GM19438 (cell line): ENCODE measurements around the gene HOXD13.

ENCODE experiments used
- ATAC-seq: cut with Tn5 transposase; IDR thresholded peaks from one replicate; pipeline ENCODE4 v1.9.1; 2021; ENCODE audit warnings: low read depth; ENCODE audit not compliant: unreplicated experiment

Gene HOXD13

GRCh38 chr2:176130147-176130956, 37.8 kb downstream of the HOXD13 start:
- ATAC-seq, result no peak

DNA sequence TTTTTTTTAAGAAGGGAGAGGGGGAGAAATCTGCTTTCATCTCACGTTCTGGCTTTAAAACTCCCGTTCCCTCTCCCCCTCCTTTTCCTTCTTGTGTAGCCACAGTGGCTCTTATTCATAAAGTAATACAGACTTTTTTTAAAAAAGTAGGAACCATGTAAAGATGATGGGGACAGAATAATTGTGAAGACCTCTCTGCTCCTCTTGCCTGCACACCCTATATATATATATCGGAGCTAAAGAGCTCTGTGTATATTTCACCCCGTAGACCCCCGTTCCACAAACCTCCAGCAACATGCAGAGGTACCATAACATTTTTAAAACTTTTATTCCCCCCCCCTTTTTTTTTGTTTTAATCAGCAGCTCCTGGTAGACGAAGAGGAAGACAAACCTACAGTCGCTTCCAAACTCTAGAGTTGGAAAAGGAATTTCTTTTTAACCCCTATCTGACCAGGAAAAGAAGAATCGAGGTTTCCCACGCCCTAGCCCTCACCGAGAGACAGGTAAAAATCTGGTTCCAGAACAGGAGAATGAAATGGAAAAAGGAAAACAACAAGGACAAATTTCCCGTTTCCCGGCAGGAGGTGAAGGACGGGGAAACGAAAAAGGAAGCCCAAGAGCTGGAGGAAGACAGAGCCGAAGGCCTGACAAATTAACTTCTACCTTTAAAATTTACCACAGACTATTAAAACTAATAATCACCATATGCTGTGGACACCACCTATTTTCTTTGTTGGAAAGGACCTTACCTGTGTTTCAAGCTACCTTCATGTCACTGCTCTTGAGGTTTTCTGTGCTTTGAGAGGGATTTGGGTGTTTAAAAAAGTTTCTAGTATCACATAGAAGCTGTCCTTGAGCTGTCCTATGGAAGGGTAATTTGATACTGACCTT, 38.7 kb downstream of the HOXD13 start:
- no peak for ATAC-seq

- ATAC-seq, result no peak
These were observed 39.3 kb downstream of the HOXD13 start for GRCh38 chr2:176131848-176132158.

DNA sequence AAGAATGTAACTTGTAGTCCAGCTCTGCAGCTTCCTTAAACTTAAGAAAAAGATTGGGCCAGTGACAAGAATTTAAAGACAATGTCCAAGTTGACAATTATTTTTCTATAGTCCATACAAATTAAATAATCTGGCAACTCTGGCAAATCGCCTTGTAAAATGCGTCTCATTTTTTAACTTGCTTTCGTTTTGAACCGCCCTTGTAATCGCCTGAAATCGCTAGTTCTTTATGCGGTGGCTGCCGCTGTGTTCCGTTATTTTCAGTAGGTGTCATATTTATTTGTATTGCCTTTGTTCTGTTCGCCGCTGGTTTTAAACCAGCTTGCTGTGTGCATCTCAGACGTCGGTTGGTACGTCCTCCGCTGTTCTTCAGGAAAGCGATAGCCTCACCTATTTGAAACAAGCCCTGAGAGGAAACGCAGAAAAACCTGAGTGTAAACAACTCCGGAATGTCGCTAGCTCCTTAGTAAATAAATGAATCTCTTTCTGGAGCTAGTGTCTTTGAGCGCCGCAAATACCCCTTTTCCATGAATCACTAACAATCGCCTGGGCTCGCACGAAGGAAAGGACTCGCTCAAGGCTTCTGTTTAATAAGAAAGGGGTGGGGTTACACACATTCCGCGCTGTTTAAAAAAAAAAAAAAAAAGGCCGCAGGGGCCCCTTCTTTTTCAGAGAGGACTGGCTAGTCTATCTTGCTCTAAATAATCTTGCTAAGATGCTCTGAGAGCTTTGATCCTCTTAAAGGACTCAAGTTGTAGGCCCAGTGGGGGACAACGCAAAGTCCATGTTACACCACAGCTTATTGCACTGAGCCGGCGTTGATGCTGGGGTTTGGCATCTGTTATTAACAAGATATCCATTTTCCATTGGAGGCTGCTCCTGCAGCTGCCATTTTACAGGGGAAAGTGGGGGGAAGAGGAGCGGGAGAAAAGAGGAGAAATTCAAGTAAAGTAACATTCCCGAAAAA, 40.0 kb downstream of the HOXD13 start:
- no peak for ATAC-seq

DNA sequence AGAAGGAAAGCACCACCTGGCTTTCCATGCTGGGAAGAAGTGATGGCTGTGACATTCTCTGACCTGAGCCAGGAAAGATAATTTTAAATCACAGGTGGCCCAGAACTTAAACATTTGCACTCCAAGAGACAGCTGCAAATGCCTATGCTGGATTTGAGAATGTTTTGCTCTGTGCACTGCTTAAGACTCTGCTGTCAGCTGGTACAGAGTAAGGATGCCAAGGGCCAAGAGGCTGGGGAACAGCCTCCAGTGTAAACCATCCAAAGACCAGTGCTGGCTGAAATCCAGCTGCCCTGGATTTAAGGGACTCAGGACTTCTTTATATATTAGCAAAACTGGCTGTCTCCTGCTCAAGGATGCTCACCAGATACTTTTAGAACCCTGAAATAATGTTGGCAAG, 40.9 kb downstream of the HOXD13 start:
- no peak for ATAC-seq

DNA sequence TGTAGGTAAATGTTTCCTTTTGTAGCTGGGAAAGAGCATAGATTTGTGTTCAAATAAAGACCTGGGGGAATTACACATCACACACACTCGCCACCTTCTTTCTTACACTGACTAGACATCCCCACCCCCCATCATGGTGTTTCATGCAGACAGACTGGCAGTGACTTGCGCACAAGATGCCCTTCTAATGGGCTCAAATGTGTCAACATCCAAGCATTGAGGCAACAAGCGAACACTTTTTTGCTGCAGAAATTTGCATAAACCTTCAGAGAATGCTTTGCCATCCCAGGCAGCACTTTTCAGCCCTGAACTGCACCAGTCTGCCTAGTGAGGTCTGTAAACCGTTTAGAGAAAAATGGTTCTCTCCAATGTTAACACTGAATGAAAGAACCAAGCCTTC, 41.5 kb downstream of the HOXD13 start:
- ATAC-seq, result no peak

GRCh38 chr2:176135035-176135440, 42.5 kb downstream of the HOXD13 start:
- ATAC-seq, result no peak

DNA sequence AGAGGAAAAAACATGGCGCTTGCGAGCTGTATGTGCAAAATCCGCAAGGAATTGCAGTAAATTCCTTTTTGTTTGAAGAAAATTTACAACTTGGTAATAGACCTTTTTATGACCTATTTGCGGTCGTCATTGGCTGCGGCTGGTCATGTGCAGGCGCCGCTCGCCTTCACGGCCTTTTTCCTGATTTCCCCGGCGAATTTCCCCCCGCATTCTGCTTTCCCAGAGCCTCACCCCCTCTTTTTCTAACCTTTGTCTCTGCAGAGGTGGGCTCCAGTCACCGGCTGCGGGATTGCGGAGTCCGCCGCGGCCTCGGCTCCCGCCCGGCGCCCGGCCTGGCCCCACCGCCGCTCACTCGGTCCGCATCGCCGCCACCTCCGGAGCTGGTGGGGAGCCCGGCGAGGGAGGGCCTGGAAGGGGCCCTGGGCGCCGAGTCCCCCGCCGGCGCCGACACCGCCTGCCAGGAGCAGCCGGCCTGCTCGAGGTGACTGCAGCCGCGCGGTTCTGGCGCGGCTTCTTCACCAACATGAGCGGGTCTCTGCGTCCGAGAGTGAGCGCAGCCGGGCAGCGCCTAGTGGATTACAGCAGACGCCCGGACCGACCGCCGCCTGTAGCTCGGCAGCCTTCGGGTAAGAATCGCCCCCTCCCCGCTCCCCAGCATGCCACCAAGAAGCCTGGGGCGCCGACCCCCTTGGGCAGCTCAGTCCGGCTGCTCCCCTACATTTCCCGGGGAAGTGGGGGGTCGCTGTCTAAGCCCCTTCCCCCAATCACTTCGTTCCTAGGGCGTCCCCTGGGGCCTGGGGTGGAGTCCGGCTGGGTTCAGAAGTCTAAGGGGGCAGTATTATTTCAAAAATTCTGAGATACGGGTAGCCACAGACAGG, 44.1 kb downstream of the HOXD13 start:
- no peak for ATAC-seq

- no peak for ATAC-seq
These were observed 44.7 kb downstream of the HOXD13 start for GRCh38 chr2:176137252-176137580.

GRCh38 chr2:176137906-176138305, 45.4 kb downstream of the HOXD13 start:
- no peak for ATAC-seq

- ATAC-seq, result no peak
These were observed 46.0 kb downstream of the HOXD13 start for GRCh38 chr2:176138526-176138922.

GRCh38 chr2:176138923-176139660, 46.6 kb downstream of the HOXD13 start:
- no peak for ATAC-seq

DNA sequence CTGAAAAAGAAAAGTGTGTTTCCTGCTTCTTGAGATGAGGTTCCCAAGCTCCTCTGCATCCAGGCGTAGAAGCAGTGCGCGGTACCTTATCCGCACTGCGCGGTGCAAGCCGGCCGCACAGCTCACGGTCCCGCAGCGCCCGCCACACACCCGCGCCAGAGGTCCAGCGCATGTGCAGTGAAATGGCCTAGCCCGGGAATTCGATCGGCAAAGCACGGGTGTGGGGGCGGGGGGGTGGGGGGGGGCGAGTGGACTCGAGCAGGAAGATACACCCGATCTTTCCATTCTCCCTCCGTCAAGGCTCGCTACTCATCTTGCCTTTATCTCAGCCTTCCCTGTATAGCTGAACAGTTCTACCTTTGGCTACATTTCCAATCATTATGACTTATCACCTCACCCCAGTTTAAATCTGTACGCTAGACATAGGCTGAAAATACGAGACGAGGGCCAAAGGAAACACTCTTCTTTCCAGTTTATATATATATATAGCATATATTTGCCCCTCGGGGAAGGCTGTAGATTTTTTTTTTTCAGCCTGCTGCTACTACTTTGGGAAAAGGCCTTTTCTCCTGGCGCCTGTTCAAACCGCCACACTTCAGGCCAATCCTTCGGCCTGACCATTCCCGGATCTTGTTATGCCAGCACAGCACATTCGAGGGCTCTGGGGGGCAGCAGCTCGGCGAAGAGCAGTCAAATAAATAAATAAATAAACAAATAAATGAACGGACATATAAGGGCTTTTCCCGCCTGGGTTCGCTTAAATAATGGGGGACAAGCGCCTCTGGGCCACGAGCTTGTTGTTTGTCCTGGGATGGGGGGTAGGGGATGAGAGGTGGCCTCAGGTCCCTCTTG, 47.4 kb downstream of the HOXD13 start:
- no peak for ATAC-seq

- ATAC-seq, result peak; percentile 85
These were observed 48.2 kb downstream of the HOXD13 start for GRCh38 chr2:176140513-176141317.

GRCh38 chr2:176142281-176142680, 49.8 kb downstream of the HOXD13 start:
- ATAC-seq, result no peak
